ENCODE data around the gene INSRR.

GRCh38 chr1:156875341-156875615 is 16.4 kb upstream of the INSRR start:
- TF ChIP-seq CTCF (IDR thresholded peaks at IDR 0.05) (no peak), POLR2A (IDR thresholded peaks at IDR 0.05) (no peak)

Data from ovary (tissue), 3 donors.